Ishikawa (cell line): ENCODE measurements around the gene MACROD2.
A peak's percentile ranks its signal among the peaks of the same experiment; 100 is the strongest.

Source experiments
- CEBPB ChIP-seq: IDR thresholded peaks from 2 replicates; pipeline ENCODE4 v1.6.1; 2012
- CREB1 ChIP-seq: IDR thresholded peaks from 2 replicates; pipeline ENCODE4 v1.6.1; 2012; ENCODE audit warnings: low read depth
- EGR1 ChIP-seq: IDR thresholded peaks from 2 replicates; pipeline ENCODE4 v1.6.1; 2012
- EP300 ChIP-seq: IDR thresholded peaks from 2 replicates; pipeline ENCODE4 v1.6.1; 2012; ENCODE audit warnings: borderline replicate concordance
- FOXM1 ChIP-seq: IDR thresholded peaks from 2 replicates; pipeline ENCODE4 v1.6.1; 2012; ENCODE audit warnings: low read depth, borderline replicate concordance
- MAX ChIP-seq: IDR thresholded peaks from 2 replicates; pipeline ENCODE4 v1.6.1; 2012
- NFIC ChIP-seq: IDR thresholded peaks from 2 replicates; pipeline ENCODE4 v1.6.1; 2012
- RAD21 ChIP-seq: IDR thresholded peaks from 2 replicates; pipeline ENCODE4 v1.6.1; 2012; ENCODE audit warnings: low read depth
- REST ChIP-seq: IDR thresholded peaks from 2 replicates; pipeline ENCODE4 v1.6.1; 2012; ENCODE audit warnings: low read depth, mild to moderate bottlenecking
- TAF1 ChIP-seq: IDR thresholded peaks from 2 replicates; pipeline ENCODE4 v1.6.1; 2012; ENCODE audit warnings: low read depth, mild to moderate bottlenecking
- TCF12 ChIP-seq: IDR thresholded peaks from 2 replicates; pipeline ENCODE4 v1.6.1; 2012; ENCODE audit warnings: low read depth
- TEAD4 ChIP-seq: IDR thresholded peaks from 2 replicates; pipeline ENCODE4 v1.6.1; 2012
- USF1 ChIP-seq: IDR thresholded peaks from 2 replicates; pipeline ENCODE4 v1.6.1; 2012
- YY1 ChIP-seq: IDR thresholded peaks from 2 replicates; pipeline ENCODE4 v1.6.1; 2012; ENCODE audit warnings: low read depth
- ZBTB7A ChIP-seq: IDR thresholded peaks from 2 replicates; pipeline ENCODE4 v1.6.1; 2012; ENCODE audit warnings: low read depth

The MACROD2 gene

GRCh38 chr20:15814911-15815310, 1819.6 kb downstream of the MACROD2 start:
- no peak for TF ChIP-seq CREB1
- TF ChIP-seq EP300 = no peak
- TF ChIP-seq CEBPB = no peak
- TF ChIP-seq FOXM1 = no peak
- TF ChIP-seq ZBTB7A = no peak
- TF ChIP-seq TAF1 = no peak
- TF ChIP-seq REST = no peak
- no peak for TF ChIP-seq TCF12
- TF ChIP-seq MAX = no peak
- TF ChIP-seq NFIC = no peak
- no peak for TF ChIP-seq USF1
- no peak for TF ChIP-seq EGR1
- TF ChIP-seq RAD21 = no peak
- no peak for TF ChIP-seq YY1
- no peak for TF ChIP-seq TEAD4

GRCh38 chr20:15817351-15817750, 1822.0 kb downstream of the MACROD2 start:
- TF ChIP-seq TEAD4 (no peak), TAF1 (no peak), RAD21 (no peak), EGR1 (no peak), MAX (no peak), YY1 (no peak), NFIC (no peak), CEBPB (no peak), TCF12 (no peak), FOXM1 (no peak), CREB1 (no peak)

- no peak for TF ChIP-seq NFIC
- TF ChIP-seq EP300 = no peak
- no peak for TF ChIP-seq CREB1
- no peak for TF ChIP-seq RAD21
- TF ChIP-seq ZBTB7A = no peak
- TF ChIP-seq MAX = no peak
- TF ChIP-seq REST = no peak
- no peak for TF ChIP-seq TCF12
- TF ChIP-seq TEAD4 = 0 out of 2 replicates have a peak, but pooled peaks have one; percentile 13
- no peak for TF ChIP-seq TAF1
- TF ChIP-seq CEBPB = peak; percentile 82
- TF ChIP-seq USF1 = 0 out of 2 replicates have a peak, but pooled peaks have one; percentile 21
- TF ChIP-seq YY1 = no peak
- TF ChIP-seq EGR1 = no peak
- no peak for TF ChIP-seq FOXM1
These were observed 1823.3 kb downstream of the MACROD2 start for GRCh38 chr20:15818651-15819071.

GRCh38 chr20:15823718-15824117, 1828.4 kb downstream of the MACROD2 start:
- TF ChIP-seq CEBPB (no peak), TEAD4 (no peak), REST (no peak), MAX (no peak), TCF12 (no peak), FOXM1 (no peak)

GRCh38 chr20:15827628-15828027, 1832.3 kb downstream of the MACROD2 start:
- TF ChIP-seq TCF12 (no peak), EP300 (no peak), MAX (no peak), EGR1 (no peak), YY1 (no peak), NFIC (no peak), CREB1 (no peak), ZBTB7A (no peak), REST (no peak), CEBPB (no peak), TEAD4 (no peak), FOXM1 (no peak), RAD21 (no peak), USF1 (no peak), TAF1 (no peak)
